Renal pelvis (tissue), 4 donors: ENCODE data around the gene AGBL3. TPM values are rescaled to one million over a fixed set of nuclear protein-coding genes. Genes with fewer than 3 reads are reported as not detected.

Experiments used
- DNase-seq: peaks from one replicate; pipeline ENCODE4 v3.0.0-alpha.2; 2013
- polyA plus RNA-seq, 3 donors: library from polyadenylated mRNA; unstranded; fragments of 120-200 nt; gene quantifications; one replicate each; pipeline ENCODE4 v1.2.1, GENCODE V29; 2013; ENCODE audit not compliant: insufficient read length in 3 of 3

Gene AGBL3
- polyA plus RNA-seq, 3 donors = 7.3 to 14.1 (median 14.0) TPM

GRCh38 chr7:135184254-135184841 is 198.0 kb downstream of the AGBL3 start:
- DNase-seq = no peak

Other genes with a start within 250 kb of the AGBL3 start
- 100 to 1,000 TPM; 214 to 239 (median 215) TPM for gene CALD1, start 206.9 kb upstream of the AGBL3 start, polyA plus RNA-seq
- gene TMEM140, start 161.6 kb downstream of the AGBL3 start, polyA plus RNA-seq = 10 to 100 TPM; 29.2 to 37.2 (median 29.3) TPM
- gene CYREN, start 184.2 kb downstream of the AGBL3 start, polyA plus RNA-seq = 10 to 100 TPM; 58.5 to 78.8 (median 67.6) TPM
- 10 to 100 TPM; 49.5 to 74.6 (median 70.0) TPM for gene WDR91, start 225.0 kb downstream of the AGBL3 start, polyA plus RNA-seq
- gene STRA8, start 247.3 kb downstream of the AGBL3 start, polyA plus RNA-seq = under 1 TPM; 0.17 to 0.53 (median 0.39) TPM